T47D (cell line): ENCODE measurements around the gene CCN6.
"Not testable (repeated sequence)": the region's sequence is repeated elsewhere in the genome, so short reads cannot be mapped to it uniquely, and the experiment has no call there.

Experiments
- DNase-seq, 2 experiments: peaks; one replicate each; pipeline versions ENCODE4 v3.0.0 to v3.0.0-alpha.2; 2011 to 2012; ENCODE audit warnings: low read depth in 1 of 2, low spot score in 1 of 2
- JUND ChIP-seq: IDR thresholded peaks from 2 replicates; pipeline ENCODE4 v1.6.1; 2012; ENCODE audit warnings: low read depth
- in situ Hi-C: cut with HindIII; loops from 2 replicates; pipeline ENCODE4 v1.10.0; 2016; ENCODE audit warnings: low sequenced_read_pairs, low pct_unique_long_range_greater_than_20kb

Gene CCN6

DNA sequence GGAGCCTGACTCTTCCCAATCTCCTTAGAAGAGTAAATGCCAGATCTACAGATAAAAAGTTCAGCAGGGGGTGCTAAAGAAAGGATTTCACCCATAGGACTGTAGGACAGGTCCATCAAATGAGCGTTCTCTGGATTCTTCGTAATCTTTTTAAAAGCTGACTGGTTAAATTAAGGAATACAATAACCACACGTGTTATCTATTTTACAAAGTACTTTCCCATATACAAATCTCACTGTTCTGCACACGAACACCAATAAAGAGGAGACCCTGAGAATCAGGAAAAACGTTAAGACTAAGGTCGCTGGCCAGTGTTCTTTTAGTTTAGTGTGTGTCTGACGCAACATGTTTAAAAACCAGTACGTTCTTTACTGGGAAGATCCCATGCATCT is 32.8 kb downstream of the CCN6 start:
- in situ Hi-C loops: no loop called here
- no peak for DNase-seq
- no peak for TF ChIP-seq JUND

DNA sequence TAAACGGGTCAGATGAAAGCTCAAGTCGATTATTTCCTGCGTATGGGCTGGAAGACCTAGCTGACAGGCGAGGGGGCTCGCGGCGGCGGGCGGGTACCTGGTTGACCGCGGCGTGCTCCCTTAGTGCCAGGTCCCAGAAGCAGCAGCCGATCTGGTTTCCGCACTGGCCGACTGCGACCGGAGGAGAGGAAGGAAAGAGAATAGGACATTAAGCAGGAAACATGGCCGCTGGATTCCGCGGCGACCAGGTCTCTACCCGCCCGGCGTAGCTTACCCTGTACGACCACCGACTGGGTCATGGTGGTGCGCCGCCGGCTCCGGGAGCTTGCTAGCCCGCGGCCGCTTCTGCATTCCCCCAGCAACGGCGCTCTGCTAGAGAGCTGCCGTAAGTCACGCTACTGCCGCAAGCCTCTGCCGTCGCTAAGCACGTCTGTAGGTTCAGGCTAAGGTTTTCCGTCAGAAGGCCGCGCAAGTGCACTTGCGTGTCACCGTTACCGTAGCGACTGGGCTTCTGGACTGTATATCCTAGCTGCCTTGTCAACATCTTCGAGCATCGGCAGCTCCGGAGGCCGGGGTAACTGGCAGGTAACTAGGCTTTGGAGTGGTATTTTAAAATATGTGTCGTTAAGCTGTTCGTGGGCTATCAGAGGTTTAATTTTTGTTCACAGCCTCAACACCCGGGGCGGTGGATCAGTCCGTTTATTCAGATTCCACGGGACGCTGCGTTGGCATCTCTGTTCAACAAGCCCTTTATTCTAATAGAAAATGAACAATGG is 33.4 kb downstream of the CCN6 start, which contains the start of the genes FAM229B and TUBE1:
Gene FAM229B (plus strand): TSS at position 456 of the 776 bp plus-strand sequence. CDS start 11,693 bp downstream, outside the sequence.
Gene TUBE1 (minus strand): TSS at position 347 of the 776 bp plus-strand sequence. CDS start 48 bp downstream, at position 299.
- no peak for TF ChIP-seq JUND
- in situ Hi-C loops: no loop called here
- DNase-seq: peak; percentile 61 to 94

DNA sequence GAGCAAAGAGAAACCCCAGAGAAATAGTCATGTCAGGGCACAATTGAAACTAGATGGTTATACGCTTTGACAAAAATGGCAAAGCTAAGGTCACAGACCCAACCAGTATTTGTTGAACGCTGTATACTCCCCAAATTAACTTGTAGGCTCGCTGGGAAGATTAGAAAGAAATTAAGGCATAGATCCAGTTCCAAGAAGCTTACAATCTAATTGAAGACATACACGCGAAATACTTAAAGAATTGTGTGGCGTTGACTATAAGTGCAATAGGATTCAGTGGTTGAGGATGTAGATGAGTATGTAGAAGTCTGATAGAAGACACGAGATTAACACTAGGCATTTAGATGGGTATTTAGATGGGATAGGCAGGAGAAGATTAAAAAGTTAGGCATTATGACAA is 34.0 kb downstream of the CCN6 start:
- no peak for TF ChIP-seq JUND
- DNase-seq: peak in 1 of 2 experiments; percentile 0
- in situ Hi-C loops: no loop called here

GRCh38 chr6:112096901-112097300 is 43.0 kb downstream of the CCN6 start:
- in situ Hi-C loops: no loop called here
- DNase-seq: no peak
- no peak for TF ChIP-seq JUND

- in situ Hi-C loops: no loop called here
- no peak for TF ChIP-seq JUND
- DNase-seq: no peak
These were observed 46.7 kb downstream of the CCN6 start for GRCh38 chr6:112100561-112100960.

- in situ Hi-C loops, DNase-seq: not testable (repeated sequence)
These were observed 52.1 kb downstream of the CCN6 start for GRCh38 chr6:112106026-112106425.

GRCh38 chr6:112106562-112106961 is 52.7 kb downstream of the CCN6 start:
- in situ Hi-C loops: no loop called here
- TF ChIP-seq JUND: no peak
- no peak for DNase-seq

- in situ Hi-C loops: no loop called here
- no peak for TF ChIP-seq JUND
- no peak for DNase-seq
These were observed 55.4 kb downstream of the CCN6 start for GRCh38 chr6:112109262-112109661.

DNA sequence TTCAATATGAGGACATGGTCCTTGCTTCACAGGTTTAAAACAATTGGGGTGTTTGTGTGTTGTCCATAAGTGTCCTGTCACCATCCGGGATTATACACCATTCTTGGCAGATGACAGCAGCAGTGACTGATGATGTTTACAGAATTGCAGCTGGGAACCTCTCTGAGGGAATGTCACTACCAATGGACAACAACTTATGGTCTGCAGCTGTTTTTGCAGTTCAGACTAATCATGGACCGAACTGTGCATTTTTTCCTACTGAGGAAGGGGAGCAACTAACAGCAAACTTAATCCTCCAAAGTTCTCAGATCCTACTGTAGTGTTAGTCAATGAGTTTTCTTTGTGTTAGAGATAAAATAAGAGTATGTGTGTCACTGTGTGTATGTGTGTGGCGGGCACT is 59.5 kb downstream of the CCN6 start:
- in situ Hi-C loops: no loop called here
- no peak for TF ChIP-seq JUND
- no peak for DNase-seq

- no peak for DNase-seq
- in situ Hi-C loops: no loop called here
- TF ChIP-seq JUND: no peak
These were observed 60.0 kb downstream of the CCN6 start for GRCh38 chr6:112113918-112114317.

DNA sequence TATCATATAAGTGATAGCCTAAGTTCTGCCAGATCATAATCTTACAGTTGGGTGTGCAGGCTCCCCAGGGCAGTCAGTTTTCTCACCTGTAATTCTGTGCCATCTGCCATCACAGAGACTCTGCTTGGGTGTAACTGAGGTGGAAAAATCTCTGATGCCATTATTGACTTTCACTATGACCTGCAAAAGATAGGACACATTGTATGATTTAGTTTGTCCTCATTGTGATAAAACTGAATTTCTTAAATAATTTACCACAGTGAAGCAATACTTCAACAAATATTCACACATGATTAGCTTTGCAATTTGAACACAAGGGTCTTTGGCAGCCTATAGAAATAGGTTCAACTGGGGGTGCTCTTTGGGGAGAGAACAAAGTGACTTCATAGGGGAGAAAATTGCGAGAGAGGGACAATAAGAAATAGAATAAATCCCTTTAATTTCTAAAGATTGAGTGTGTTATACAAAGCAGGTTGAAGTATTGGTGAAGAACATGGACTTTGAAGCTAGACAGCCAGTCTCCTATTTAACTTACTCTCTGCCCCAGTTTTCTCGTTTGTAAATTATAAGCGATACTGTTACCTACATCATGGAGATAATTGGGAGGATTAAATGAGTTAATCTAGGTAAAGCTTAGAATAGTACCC is 60.8 kb downstream of the CCN6 start:
- TF ChIP-seq JUND: no peak
- in situ Hi-C loops: no loop called here
- no peak for DNase-seq

DNA sequence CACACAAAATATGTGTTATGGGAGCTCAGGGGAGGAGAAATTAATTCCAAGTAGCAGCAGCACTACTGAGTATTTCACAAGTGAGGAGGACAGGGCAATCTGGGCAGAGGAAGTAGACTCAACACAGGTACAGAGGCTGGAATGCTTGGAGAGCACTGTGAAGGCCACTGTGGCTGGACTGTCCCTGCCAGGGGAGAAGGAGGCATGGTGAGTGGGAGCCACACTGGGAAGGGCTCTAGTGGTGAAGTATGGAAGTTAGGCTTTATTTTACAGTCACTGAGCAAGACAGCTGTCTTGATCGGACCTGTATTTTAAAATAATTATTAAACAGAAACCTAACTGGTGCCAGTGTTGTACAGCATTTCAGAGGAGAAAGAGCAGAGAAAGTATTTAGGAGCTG is 62.3 kb downstream of the CCN6 start:
- DNase-seq: no peak
- in situ Hi-C loops: no loop called here
- no peak for TF ChIP-seq JUND

DNA sequence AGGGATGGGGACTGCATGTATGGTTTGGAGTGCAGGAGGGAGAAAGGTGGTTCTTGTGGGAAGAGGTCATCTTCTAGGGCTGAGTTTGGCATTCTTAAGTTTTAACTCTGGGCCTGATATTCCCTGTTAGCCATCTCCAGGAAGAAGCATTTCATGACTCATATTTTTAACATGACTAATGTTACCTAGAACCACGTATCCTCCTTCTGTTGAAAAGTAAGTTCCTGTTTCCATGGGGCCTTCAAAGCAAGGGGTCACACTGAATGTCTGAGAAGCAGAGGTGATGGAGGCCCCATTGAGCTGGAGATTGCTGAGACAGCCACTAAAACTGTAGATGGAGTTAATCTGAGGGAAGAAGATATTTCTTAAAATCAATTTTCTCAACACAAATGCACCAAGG is 63.6 kb downstream of the CCN6 start:
- TF ChIP-seq JUND: no peak
- in situ Hi-C loops: no loop called here
- no peak for DNase-seq
